ENCODE measurements around the gene NBAS.
"Not testable (repeated sequence)": the region's sequence is repeated elsewhere in the genome, so short reads cannot be mapped to it uniquely, and the experiment has no call there.

NBAS gene

DNA sequence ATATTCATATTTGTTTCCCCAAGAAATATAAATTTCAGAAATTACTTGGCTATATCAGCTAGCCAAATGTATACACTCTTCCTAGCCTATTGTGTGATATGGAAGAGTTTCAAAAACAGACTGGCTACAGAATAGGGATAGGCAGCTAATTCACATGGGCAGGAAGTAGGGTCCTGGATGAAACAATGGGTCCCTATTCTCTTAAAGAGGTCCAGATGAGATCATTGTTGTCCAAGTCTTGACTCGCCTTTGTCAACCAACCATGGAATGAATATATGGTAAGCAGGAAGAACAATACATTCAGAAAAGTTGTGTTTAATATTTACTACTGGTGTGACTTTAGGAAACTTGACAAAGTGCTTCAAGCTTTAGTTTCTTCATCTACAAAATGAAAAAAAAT is 319.9 kb downstream of the NBAS start:
- in situ Hi-C loops (cut with HindIII; ENCODE audit: low sequenced_read_pairs), result no loop called here

DNA sequence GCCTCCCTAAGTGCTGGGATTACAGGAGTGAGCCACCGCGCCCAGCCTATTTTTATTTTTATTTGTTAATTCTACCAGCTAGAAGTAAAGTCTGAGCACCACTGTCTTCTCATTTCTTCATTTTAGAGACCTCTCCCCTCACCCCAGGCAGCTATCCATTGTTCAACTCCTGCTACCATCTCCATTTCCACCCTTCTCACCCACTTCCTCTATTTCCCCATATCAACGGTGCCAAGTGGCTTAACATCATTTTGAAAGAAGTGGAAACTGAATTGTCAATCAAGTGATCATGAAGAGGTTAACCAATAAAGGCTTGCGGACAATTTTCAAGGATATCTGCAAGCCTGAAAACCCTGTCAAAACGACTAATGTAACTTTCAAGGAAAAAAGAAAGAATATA is 323.1 kb downstream of the NBAS start:
- in situ Hi-C loops (cut with HindIII; ENCODE audit: low sequenced_read_pairs), result no loop called here

DNA sequence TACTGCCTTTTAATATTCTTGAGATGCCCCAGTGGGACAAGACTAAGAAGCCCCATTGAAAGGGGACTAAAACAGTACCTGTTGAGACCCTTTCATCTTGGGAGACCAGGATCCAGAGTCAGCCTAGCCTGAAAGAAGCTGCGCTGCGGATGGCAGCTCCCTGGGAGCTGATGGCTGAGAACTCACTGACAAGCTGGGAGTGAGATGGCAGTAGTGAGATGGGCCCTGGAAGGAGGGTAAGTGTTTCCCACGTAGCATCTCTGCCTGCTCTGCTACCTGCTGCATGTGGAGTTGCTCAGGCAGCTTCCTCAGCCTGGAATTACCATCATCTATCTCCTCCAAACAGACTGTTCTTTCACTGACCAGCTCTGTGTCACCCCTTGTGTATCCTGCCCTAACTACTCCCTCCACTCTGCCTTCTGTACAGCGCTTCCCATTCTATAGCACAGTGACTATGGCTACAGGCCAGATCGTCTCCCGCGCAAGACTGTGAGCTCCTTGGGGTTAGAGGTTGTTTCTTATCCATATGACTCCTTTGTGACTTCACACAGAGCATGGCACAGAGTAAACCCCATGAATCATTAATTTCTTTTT is 330.4 kb downstream of the NBAS start:
- in situ Hi-C loops (cut with HindIII; ENCODE audit: low sequenced_read_pairs), result no loop called here

DNA sequence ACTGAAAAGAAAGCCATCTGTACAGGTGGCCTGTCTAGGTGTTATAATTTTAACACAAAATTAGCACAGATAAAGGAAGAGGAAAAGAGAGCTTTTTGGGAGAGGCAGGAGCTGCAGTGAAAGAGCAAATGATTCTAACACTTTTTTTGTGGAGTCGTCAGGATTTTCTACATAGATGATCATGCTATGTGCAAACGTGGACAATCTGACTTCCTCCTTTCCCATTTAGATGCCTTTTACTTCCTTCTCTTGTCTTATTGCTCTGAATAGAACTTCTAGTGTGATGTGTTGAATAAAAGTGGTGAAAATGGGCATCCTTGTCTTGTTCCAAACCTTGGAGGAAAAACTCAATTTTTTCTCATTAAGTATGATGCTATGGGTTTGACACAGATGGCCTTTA is 334.5 kb downstream of the NBAS start:
- in situ Hi-C loops (cut with HindIII; ENCODE audit: low sequenced_read_pairs), result no loop called here

DNA sequence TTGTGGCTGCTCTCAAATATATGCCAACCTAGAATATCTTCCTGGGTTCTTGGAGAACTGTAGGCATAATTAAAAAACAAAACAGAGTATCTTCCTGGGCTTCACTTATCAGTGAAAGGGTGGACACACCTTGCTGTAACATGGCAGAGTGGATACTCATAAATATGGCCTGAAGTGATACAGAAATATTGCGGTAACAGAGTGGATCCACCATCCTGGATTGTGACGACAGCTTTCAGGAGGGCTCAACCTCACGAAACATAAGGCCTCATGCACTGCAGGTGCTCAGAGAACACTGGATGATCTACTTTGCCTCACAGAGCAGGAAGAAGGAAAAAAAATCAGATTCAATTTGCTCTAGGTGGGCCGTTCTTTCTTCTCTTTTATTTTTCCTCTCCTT is 336.0 kb downstream of the NBAS start:
- in situ Hi-C loops (cut with HindIII; ENCODE audit: low sequenced_read_pairs), result no loop called here

DNA sequence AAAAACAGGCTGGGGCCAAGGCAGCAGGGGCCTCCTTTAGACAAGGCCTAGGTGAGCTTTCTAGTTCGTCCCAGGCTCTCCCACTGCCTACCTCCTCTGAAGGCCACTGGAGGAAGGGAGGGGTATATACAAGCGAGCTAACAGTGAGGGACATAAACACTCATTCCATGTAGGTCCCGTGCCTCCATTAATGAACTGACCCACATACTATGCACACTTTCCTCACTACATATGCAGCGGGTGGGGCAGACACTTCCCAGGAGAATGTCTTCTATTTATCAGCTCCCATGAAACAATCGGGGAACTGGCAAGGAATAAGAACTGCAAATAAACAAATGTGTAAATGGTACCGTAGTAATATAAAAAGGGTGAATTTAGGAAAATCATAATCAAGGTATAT is 336.5 kb downstream of the NBAS start:
- in situ Hi-C loops (cut with HindIII; ENCODE audit: low sequenced_read_pairs), result no loop called here

DNA sequence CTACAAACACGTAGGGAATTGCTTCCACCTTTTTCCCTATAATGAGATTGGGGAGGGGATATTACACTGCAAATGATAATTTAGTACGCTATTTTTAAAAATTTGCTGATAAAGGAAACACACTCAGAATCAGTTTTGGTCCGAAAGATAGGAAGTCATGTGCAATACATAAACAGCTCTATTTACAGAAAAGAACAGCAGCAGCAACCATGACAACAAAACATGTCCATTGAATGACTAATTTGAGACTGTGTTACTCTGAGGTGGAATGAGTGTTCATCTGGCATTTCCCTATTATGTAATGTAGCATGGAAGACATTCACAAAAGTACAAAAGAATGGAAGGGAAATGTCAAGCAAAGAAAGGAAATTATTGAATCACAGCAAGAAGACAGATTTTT is 337.2 kb downstream of the NBAS start:
- in situ Hi-C loops (cut with HindIII; ENCODE audit: low sequenced_read_pairs), result no loop called here

DNA sequence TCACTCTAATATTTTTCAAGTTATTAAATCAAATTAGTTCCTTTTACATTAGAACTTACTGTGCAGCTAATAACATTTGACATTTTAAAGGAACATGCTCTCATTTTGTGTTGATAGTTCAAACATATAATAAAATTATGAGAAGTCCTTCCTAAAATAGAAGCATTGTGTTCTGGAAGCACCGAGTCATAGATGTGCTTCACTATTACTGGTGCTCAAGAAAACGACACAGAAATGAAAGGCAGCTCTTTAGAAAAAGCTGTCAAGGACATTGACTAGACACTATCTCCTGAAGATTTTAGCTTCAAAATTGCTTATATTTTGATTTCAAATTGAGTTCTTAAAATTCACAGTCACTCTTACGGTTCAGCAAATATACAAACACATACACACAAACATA is 338.3 kb downstream of the NBAS start:
- in situ Hi-C loops (cut with HindIII; ENCODE audit: low sequenced_read_pairs), result no loop called here

DNA sequence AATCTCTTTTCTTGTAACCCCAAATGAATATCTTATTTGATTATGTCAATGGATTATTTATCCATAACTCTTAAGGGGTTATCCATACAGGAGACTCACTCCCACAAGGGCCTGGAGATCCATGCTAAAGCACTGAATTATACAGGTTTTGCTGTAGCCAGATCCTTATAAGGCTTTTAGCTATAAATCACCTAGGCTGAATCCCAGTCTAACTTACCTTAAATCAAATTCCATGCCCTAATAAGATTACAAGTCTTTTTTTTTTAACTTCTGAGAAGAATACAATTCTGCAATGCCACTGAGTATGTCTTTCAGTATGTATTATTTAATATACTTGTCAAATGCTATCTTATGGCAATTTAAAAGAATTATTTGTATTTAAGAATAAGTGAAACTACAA is 340.5 kb downstream of the NBAS start:
- in situ Hi-C loops (cut with HindIII; ENCODE audit: low sequenced_read_pairs), result no loop called here

DNA sequence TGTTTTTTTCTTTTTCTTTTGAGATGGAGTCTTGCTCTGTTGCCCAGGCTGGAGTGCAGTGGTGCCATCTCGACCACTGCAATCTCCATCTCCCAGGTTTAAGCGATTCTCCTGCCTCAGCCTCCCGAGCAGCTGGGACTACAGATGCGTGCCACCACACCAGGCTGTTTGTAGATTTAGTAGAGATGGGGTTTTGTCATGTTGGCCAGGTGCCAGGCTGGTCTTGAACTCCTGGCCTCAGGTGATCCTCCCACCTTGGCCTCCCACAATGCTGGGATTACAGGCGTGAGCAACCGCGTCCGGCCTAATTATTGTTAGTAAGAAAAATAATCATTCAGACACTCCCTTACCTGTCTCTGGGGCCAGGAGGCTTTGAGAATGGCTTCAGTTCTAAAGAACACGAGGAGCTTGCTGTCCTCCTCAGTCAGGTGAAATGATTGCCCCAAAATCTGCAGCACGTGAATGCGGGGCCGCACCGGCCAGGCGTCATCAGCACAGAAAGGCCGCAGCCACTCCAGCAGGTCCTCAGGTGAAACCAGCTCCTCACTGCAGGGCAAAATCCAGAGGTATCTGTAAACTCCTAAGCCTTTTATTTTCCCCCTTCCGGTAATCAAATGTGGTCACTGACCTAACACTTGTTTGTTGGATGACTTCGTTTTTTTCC is 342.6 kb downstream of the NBAS start:
- in situ Hi-C loops (cut with HindIII; ENCODE audit: low sequenced_read_pairs), result no loop called here

DNA sequence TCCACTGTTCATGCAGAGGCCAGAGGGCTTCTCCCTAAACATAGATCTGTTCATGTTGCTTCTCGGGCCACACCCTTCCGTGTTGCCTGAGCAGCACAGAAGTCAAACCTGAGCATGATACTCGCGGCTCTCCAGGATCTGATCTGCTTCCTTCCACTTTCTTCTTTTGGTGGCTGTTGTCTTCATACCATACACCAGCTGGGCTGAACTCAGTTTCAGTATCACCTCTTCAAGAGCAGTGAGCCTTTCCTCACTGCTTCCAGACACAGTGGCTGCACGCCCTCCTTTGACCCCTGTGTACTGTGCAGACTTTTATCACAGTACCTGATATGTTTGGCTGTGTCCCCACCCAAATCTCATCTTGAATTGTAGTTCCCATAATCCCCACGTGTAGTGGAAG is 348.9 kb downstream of the NBAS start:
- in situ Hi-C loops (cut with HindIII; ENCODE audit: low sequenced_read_pairs), result no loop called here

DNA sequence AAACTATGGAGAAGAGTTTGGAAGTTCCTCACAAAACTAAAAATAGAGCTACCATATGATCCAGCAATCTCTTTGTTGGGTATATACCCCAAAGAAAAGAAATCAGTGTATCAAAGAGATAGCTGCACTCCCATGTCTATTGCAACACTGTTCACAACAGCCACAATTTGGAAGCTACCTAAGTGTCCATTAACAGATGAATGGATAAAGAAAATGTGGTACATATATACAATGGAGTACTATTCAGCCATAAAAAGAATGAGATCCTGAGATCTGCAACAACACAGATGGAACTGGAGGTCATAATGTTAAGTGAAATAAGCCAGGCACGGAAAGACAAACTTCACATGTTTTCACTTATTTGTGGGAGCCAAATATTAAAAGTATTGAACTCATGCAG is 350.6 kb downstream of the NBAS start:
- in situ Hi-C loops (cut with HindIII; ENCODE audit: low sequenced_read_pairs), result not testable (repeated sequence)

DNA sequence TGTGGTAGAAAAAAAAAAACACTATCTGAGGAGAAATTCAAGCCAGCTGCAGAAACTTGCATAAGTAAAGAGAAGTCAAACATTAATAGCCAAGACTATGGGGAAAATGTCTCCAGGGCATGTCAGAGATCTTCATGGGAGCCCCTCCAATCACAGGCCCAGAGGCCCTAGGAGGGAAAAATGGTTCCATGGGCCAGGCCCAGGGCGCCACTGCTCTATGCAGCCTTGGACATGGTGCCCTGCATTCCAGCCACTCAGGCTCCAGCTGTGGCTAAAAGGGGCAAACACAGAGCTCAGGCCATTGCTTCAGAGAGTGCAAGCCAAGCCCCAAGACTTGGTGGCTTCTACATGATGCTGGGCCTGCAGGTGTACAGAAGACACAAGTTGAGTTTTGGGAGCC is 354.7 kb downstream of the NBAS start:
- in situ Hi-C loops (cut with HindIII; ENCODE audit: low sequenced_read_pairs), result no loop called here

DNA sequence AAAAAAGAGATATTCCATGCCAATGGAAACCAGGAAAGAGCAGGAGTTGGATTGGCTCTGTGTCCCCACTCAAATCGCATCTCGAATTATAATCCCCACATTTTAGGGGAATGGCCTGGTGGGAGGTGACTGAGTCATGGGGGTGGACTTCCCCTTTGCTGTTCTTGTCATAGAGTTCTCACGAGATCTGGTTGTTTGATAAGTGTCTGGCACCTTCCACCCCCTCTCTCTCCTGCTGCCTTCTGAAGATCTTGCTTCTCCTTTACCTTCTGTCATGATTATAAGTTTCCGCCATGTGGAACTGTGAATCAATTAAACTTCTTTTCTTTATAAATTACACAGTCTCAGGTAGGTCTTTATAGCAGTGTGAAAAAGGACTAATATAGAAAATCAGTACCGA is 355.6 kb downstream of the NBAS start:
- in situ Hi-C loops (cut with HindIII; ENCODE audit: low sequenced_read_pairs), result no loop called here

DNA sequence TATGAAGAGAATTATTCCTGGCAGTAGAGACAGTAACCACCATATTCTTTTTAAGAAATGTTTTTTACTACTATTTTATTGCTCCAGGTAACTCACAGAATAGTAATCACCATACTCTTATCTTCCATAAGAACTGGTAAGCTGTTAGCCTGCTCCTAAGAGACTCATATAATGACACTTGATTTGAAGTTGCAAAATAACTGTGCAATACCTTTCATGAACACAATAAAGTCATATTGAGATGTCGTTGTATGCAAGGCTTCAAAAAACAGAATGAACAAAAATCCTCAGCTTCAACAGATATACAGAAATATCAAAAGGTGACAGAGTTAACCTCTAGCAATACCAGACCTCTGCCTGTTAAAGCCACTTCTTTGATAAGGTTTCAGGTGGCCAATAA is 360.1 kb downstream of the NBAS start:
- in situ Hi-C loops (cut with HindIII; ENCODE audit: low sequenced_read_pairs), result no loop called here

DNA sequence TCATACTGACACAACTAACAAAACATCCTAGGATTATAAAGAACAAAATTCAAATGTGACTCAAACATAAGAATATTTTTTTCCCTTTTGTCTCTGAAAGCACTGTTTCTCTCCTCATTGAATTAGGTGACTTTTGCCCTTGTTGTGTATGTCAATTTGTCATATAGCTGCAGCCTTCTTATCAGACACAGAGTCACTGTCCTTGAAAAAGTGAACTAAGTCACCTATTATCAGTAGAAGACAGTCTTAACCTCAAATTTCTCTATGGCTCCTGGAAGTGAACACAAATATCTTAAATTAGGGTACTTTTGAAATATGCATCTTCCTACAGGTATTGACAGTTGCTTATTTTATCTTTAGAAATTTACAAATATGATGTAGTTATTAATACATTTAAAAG is 360.6 kb downstream of the NBAS start:
- in situ Hi-C loops (cut with HindIII; ENCODE audit: low sequenced_read_pairs), result no loop called here

DNA sequence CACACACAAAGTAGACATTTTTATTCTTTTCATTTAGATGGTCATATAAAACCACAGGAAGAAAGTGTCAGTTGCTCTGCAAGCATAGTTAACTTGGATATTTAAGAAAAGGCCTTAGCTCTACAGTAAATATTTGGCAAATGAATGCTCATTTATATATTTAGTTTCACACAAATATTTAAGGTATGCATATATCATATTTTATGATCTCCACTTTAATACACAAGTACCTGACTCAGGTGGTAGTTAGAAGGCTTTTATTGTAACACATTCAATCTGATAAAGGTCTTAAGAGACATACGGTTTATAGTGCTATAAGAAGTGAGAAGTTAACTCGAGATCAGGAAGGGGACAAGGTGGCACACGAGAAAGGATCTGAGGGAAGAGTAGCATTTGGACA is 363.1 kb downstream of the NBAS start:
- in situ Hi-C loops (cut with HindIII; ENCODE audit: low sequenced_read_pairs), result no loop called here

DNA sequence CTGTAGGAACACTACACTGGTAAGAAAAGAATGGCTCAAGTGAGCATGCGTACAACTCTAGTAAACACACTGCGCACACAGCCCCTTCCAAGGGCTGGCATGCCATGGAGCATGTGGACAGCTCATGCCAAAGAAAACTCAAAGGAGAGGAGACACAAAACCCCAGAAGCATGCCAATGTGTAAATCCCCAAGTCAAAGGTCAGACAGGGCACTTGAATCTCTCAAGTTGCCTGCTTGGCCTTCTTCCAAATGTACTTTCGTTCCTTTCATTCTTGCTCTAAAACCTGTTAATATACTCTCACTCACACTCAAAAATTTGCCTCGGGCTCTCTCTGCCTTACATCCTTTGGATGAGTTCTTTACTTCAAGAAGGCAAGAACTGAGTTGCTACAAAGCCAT is 365.3 kb downstream of the NBAS start:
- in situ Hi-C loops (cut with HindIII; ENCODE audit: low sequenced_read_pairs), result no loop called here

DNA sequence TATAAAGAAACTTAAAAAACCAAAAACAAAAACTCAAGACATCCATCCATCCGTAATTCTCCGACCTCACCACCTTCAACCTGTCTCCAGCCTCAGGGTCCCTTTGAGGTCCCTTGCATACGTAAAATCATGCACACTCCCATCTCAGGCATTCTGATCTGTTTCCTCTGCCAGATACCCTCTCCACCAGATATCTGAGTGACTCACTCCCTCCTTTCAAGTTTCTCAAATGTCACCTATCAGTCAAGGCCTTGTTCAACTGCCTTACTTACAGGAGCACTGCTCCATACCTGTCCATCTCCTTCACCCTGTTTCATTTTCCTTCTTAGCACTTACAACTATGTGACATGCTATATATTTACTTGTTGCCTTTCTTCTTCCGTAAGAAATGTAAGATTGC is 369.3 kb downstream of the NBAS start:
- in situ Hi-C loops (cut with HindIII; ENCODE audit: low sequenced_read_pairs), result no loop called here

DNA sequence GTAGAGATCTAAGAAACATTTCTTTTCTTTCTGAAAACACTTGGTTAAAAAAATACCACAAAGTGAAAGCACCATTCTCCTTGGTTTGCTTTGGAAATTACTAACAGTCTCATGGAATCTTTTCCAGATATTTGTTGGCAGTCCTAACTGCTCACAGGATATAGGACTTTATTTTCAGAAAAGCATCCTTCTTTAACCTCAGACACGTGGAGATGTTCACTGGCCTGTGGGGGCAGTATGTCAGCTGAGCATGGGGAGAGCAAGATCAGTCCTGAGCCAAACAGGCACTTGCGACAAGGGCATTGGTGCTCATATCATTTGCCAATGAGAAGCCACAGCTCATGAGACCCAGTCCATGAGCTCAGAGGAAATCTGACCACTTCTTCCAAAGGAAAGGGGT is 371.9 kb downstream of the NBAS start:
- in situ Hi-C loops (cut with HindIII; ENCODE audit: low sequenced_read_pairs), result no loop called here

DNA sequence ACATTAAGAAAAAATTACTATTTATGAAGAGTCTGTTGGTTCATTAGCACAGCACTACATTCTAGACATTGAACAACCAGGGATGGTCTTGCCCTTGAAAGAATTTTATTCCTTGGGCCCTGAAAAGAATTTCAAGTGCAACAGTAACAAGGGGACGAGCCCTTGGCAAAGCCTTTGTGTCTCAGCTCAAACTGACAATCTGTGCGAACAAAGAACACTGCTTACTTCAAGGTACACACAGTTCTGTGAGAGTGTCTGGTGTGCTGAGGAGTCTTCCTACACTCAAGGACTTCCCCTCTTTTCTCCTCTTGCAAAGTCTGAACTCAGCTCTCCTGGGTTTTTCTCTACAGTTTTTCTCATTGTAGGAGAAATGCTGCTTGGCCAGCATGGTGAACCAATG is 373.4 kb downstream of the NBAS start:
- in situ Hi-C loops (cut with HindIII; ENCODE audit: low sequenced_read_pairs), result no loop called here

DNA sequence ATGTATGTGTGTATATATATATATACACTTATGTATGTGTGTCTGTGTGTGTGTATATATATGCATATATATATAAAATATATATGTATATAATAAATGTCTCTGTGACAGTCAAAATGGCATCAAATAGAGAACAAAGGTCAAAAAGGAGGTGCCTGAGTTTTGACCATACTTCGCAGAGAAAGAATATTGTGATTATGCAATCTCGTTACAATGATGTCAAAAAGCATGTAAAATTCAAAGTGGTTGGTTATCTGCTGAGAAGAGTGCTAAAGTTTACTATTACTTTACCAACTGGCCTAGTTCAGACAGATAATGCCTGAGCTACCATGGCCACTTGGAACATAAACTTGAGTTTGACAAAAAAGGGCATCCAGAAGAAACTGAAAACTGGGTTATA is 375.0 kb downstream of the NBAS start:
- in situ Hi-C loops (cut with HindIII; ENCODE audit: low sequenced_read_pairs), result no loop called here

DNA sequence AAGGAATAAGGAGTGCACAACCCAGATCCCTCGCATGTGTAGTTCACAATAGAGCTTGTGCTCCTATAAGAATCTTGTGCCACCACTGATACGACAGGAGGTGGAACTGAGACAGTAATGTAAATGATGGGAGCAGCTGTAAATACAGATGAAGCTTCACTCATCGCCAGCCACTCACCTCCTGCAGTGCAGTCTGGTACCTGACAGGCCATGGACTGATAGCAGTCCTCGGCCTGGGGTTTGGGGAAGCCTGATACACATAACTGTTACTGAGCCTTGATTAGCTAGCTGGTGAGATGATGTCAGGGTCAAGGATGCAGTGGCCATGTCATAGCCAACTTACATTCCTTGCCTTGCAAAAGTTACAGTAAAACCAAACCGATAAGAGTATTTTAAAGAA is 376.6 kb downstream of the NBAS start:
- in situ Hi-C loops (cut with HindIII; ENCODE audit: low sequenced_read_pairs), result no loop called here

Data from DLD1 (cell line).